ENCODE data around the gene DOCK6.

Gene DOCK6

GRCh38 chr19:11234486-11235075 is 27.7 kb downstream of the DOCK6 start:
- TF ChIP-seq CTCF (IDR thresholded peaks at IDR 0.05; ENCODE audit: borderline replicate concordance, insufficient read depth, low read depth, low read length), result no peak
- no peak overlapping the region for H3K4me3 ChIP-seq (ENCODE audit: low read depth, low read length)

- no peak overlapping the region for H3K4me3 ChIP-seq (ENCODE audit: low read depth, low read length)
Observed at GRCh38 chr19:11233073-11233472, 29.3 kb downstream of the DOCK6 start.

GRCh38 chr19:11232555-11232954 is 29.8 kb downstream of the DOCK6 start:
- no peak overlapping the region for H3K4me3 ChIP-seq (ENCODE audit: low read depth, low read length)
- TF ChIP-seq CTCF (IDR thresholded peaks at IDR 0.05; ENCODE audit: borderline replicate concordance, insufficient read depth, low read depth, low read length), result no peak

More at GRCh38 chr19:11233073-11233472, 29.3 kb downstream of the DOCK6 start:
- no peak for TF ChIP-seq CTCF (IDR thresholded peaks at IDR 0.05; ENCODE audit: borderline replicate concordance, insufficient read depth, low read depth, low read length)

- H3K4me3 ChIP-seq (ENCODE audit: low read depth, low read length), result no peak overlapping the region
Observed at GRCh38 chr19:11230621-11231386, 31.5 kb downstream of the DOCK6 start.

GRCh38 chr19:11227195-11227886 is 35.0 kb downstream of the DOCK6 start:
- TF ChIP-seq CTCF (IDR thresholded peaks at IDR 0.05; ENCODE audit: borderline replicate concordance, insufficient read depth, low read depth, low read length), result peak; percentile 34; the same call in 1 of the 2 replicates
- no peak overlapping the region for H3K4me3 ChIP-seq (ENCODE audit: low read depth, low read length)

More at GRCh38 chr19:11230621-11231386, 31.5 kb downstream of the DOCK6 start:
- no peak for TF ChIP-seq CTCF (IDR thresholded peaks at IDR 0.05; ENCODE audit: borderline replicate concordance, insufficient read depth, low read depth, low read length)

- no peak for TF ChIP-seq CTCF (IDR thresholded peaks at IDR 0.05; ENCODE audit: borderline replicate concordance, insufficient read depth, low read depth, low read length)
- H3K4me3 ChIP-seq (ENCODE audit: low read depth, low read length), result no peak overlapping the region
Observed at GRCh38 chr19:11226716-11227166, 35.6 kb downstream of the DOCK6 start.
